Activated CD4-positive, alpha-beta T cell treated with anti-CD3 and anti-CD28 coated beads, Interleukin-2, amount 50 U/mL, for 1 hour (primary cell): Measurements from ENCODE around the gene PGC.

ENCODE experiments used
- DNase-seq: peaks from one replicate; pipeline ENCODE4 v3.0.0-alpha.2; 2020

PGC gene

GRCh38 chr6:41747256-41748101 is at the start of gene PGC:
Gene PGC, minus strand, starts transcription at chr6:41747397. Its CDS starts 63 bp downstream, at chr6:41747334.
- DNase-seq, result no peak

- no peak for DNase-seq
Measured at GRCh38 chr6:41796474-41796873, 49.3 kb upstream of the PGC start.

- no peak for DNase-seq
Measured at GRCh38 chr6:41791984-41792383, 44.8 kb upstream of the PGC start.

- DNase-seq, result no peak
Measured at GRCh38 chr6:41791305-41791704, 44.1 kb upstream of the PGC start.

- DNase-seq, result no peak
Measured at GRCh38 chr6:41790045-41790444, 42.8 kb upstream of the PGC start.

GRCh38 chr6:41789390-41789724 is 42.2 kb upstream of the PGC start:
- DNase-seq, result no peak

GRCh38 chr6:41787219-41787917 is 40.2 kb upstream of the PGC start, which contains the start of gene TOMM6:
Gene TOMM6, plus strand, starts transcription at chr6:41787694. Its CDS starts 4 bp downstream, at chr6:41787698.
- DNase-seq, result peak; percentile 95

GRCh38 chr6:41786451-41787218 is 39.4 kb upstream of the PGC start:
- peak; percentile 86 for DNase-seq

- DNase-seq, result no peak
Measured at GRCh38 chr6:41785689-41786450, 38.7 kb upstream of the PGC start.

- no peak for DNase-seq
Measured at GRCh38 chr6:41785254-41785653, 38.1 kb upstream of the PGC start.

GRCh38 chr6:41784581-41785171 is 37.5 kb upstream of the PGC start:
- DNase-seq, result no peak

- DNase-seq, result no peak
Measured at GRCh38 chr6:41783106-41783780, 36.0 kb upstream of the PGC start.

- DNase-seq, result no peak
Measured at GRCh38 chr6:41781366-41781730, 34.2 kb upstream of the PGC start.

GRCh38 chr6:41780551-41781365 is 33.6 kb upstream of the PGC start, which contains the start of gene PRICKLE4:
Gene PRICKLE4, plus strand, starts transcription at chr6:41780782. Its CDS starts 2,692 bp downstream, at chr6:41783474.
- DNase-seq, result no peak

GRCh38 chr6:41779788-41780550 is 32.8 kb upstream of the PGC start, which contains the start of gene FRS3:
Gene FRS3, minus strand, starts transcription at chr6:41779900. Its CDS starts 2,913 bp downstream, at chr6:41776987.
- peak; percentile 99 for DNase-seq

- no peak for DNase-seq
Measured at GRCh38 chr6:41779336-41779735, 32.1 kb upstream of the PGC start.

GRCh38 chr6:41778895-41779294 is 31.7 kb upstream of the PGC start:
- DNase-seq, result no peak

- no peak for DNase-seq
Measured at GRCh38 chr6:41777551-41778285, 30.5 kb upstream of the PGC start.

GRCh38 chr6:41775293-41775882 is 28.2 kb upstream of the PGC start:
- no peak for DNase-seq
